ENCODE results near the gene PHF23. TPM values are rescaled to one million over a fixed set of nuclear protein-coding genes. Genes with fewer than 3 reads are reported as not detected.
A peak's percentile ranks its signal among the peaks of the same experiment; 100 is the strongest.

The PHF23 gene
- total RNA-seq, 1 experiment from 2014 or later = 48.5 TPM

GRCh38 chr17:7214300-7215135 lies 24.7 kb downstream of the PHF23 start:
- ChIA-PET RAD21 (ENCODE audit: low non-redundant PET in 1 of 2, low total read pairs in 2 of 2, uncharacterized antibody in 2 of 2, unreplicated experiment in 2 of 2) (interaction anchor here (0.7 to 1.1 kb wide), 2 partner anchors 169 to 1755 kb away, joined by 3 read pairs; no protein-coding TSS in a partner anchor), CTCF (interaction anchor here (1.0 to 2.7 kb wide), 3 partner anchors 52 to 179 kb away, joined by 3 to 19 read pairs (median 3); partner anchors contain the start of gene SLC16A13), POLR2A (interaction anchor here (0.5 to 1.3 kb wide), 4 partner anchors 23 to 169 kb away, joined by 3 to 4 read pairs (median 4); partner anchors contain the start of gene GABARAP)
- peak overlapping the region; percentile 43 for H3K27ac ChIP-seq (ENCODE audit: low read depth, low read length)
- peak overlapping the region; percentile 43 for H3K9ac ChIP-seq (ENCODE audit: low read length)
- ATAC-seq = peak; percentile 83
- TF ChIP-seq ZNF274 (IDR thresholded peaks at IDR 0.05; ENCODE audit: low read depth, low read length) = no peak
- TF ChIP-seq RAD21 (IDR thresholded peaks at IDR 0.05; ENCODE audit: low read depth) = peak; percentile 45
- TF ChIP-seq EZH2phosphoT487 (IDR thresholded peaks at IDR 0.05; ENCODE audit: borderline replicate concordance) = no peak
- TF ChIP-seq POLR2A (IDR thresholded peaks at IDR 0.05; ENCODE audit: borderline replicate concordance, extremely low read depth, insufficient read depth, insufficient read length) = no peak
- TF ChIP-seq SP1 (IDR thresholded peaks at IDR 0.05; ENCODE audit: low read depth) = peak; percentile 68
- TF ChIP-seq SRF (IDR thresholded peaks at IDR 0.05; ENCODE audit: low read depth) = no peak; the same call in 1 of the 2 replicates
- peak in 2 of 3 experiments; percentile 56 to 66; a peak in 4 of 6 replicates for TF ChIP-seq CTCF (IDR thresholded peaks at IDR 0.05 in 2 of 3, conservative IDR thresholded peaks at IDR 0.05 in 1 of 3; ENCODE audit: borderline replicate concordance in 1 of 3, insufficient read depth in 1 of 3, low read depth in 2 of 3, low read length in 2 of 3)
- TF ChIP-seq EGR1 (IDR thresholded peaks at IDR 0.05; ENCODE audit: low read depth) = peak; percentile 85
- no peak for TF ChIP-seq TCF7L2 (IDR thresholded peaks at IDR 0.05; ENCODE audit: borderline replicate concordance, extremely low read depth, insufficient read depth, insufficient read length)
- TF ChIP-seq ATF3 (IDR thresholded peaks at IDR 0.05) = no peak
- intact Hi-C loops (cut with micrococcal nuclease) = loop anchor here (1.0 kb wide), 1 partner anchor 168 kb away; no protein-coding TSS in a partner anchor
- peak; percentile 96 for DNase-seq (ENCODE audit: low read depth, low spot score)
- no peak overlapping the region for H2AFZ ChIP-seq (ENCODE audit: low read depth, low read length, poor library complexity, severe bottlenecking)
- H3K4me1 ChIP-seq (ENCODE audit: control insufficient read depth in 1 of 2, insufficient read depth in 2 of 2, low read length in 2 of 2) = peaks cover 10 to 55% of the 10 kb centered on the region in 2 experiments; a peak in 3 of 4 replicates
- no peaks in the 10 kb centered on the region for H4K20me1 ChIP-seq (ENCODE audit: insufficient read depth)
- H3K36me3 ChIP-seq (ENCODE audit: control insufficient read depth in 1 of 2, insufficient read depth in 2 of 2, low read length in 2 of 2) = no peaks in the 10 kb centered on the region
- H3K4me2 ChIP-seq (ENCODE audit: low read length) = peak overlapping the region; percentile 68
- H3K9me3 ChIP-seq (ENCODE audit: control insufficient read depth in 1 of 2, insufficient read depth in 1 of 2, low read depth in 1 of 2, low read length in 2 of 2) = no peaks in the 10 kb centered on the region
- no peaks in the 10 kb centered on the region for H3K79me2 ChIP-seq (ENCODE audit: insufficient read depth, low read length)
- peak overlapping the region; percentile 25 to 50 for H3K4me3 ChIP-seq (replicated peaks in 1 of 2; ENCODE audit: low read depth in 1 of 2, low read length in 2 of 2)
- no TSS peak for BruUV-seq (replicated peaks)
- no peaks in the 10 kb centered on the region for H3K9me2 ChIP-seq (ENCODE audit: insufficient read depth)
- H3K27me3 ChIP-seq (ENCODE audit: insufficient read depth, low read length) = no peaks in the 10 kb centered on the region

All from HCT116 (cell line).